GM21526 (cell line): ENCODE measurements around the gene CERS4.
A peak's percentile ranks its signal among the peaks of the same experiment; 100 is the strongest.
"Not testable (repeated sequence)": the region's sequence is repeated elsewhere in the genome, so short reads cannot be mapped to it uniquely, and the experiment has no call there.

ENCODE experiments used
- ATAC-seq: cut with Tn5 transposase; IDR thresholded peaks from one replicate; pipeline ENCODE4 v1.9.1; 2021; ENCODE audit warnings: moderate library complexity; ENCODE audit not compliant: unreplicated experiment, low FRiP score

The CERS4 gene

GRCh38 chr19:8209462-8210378 lies 550 bp downstream of the CERS4 start:
- ATAC-seq = peak; percentile 61

- no peak for ATAC-seq
These were observed 1.4 kb downstream of the CERS4 start for GRCh38 chr19:8210421-8211101.

- ATAC-seq = no peak
These were observed 3.0 kb downstream of the CERS4 start for GRCh38 chr19:8212212-8212611.

- ATAC-seq = no peak
These were observed 3.7 kb downstream of the CERS4 start for GRCh38 chr19:8212916-8213315.

- ATAC-seq = no peak
These were observed 4.9 kb downstream of the CERS4 start for GRCh38 chr19:8213827-8214672.

GRCh38 chr19:8214802-8215201 lies 5.6 kb downstream of the CERS4 start:
- no peak for ATAC-seq

- no peak for ATAC-seq
These were observed 6.6 kb downstream of the CERS4 start for GRCh38 chr19:8215783-8216182.

- ATAC-seq = no peak
These were observed 7.2 kb downstream of the CERS4 start for GRCh38 chr19:8216357-8216756.

- ATAC-seq = not testable (repeated sequence)
These were observed 9.0 kb downstream of the CERS4 start for GRCh38 chr19:8218127-8218526.

GRCh38 chr19:8220481-8220880 lies 11.3 kb downstream of the CERS4 start:
- ATAC-seq = no peak

GRCh38 chr19:8221161-8221560 lies 12.0 kb downstream of the CERS4 start:
- no peak for ATAC-seq

GRCh38 chr19:8223442-8223841 lies 14.3 kb downstream of the CERS4 start:
- not testable (repeated sequence) for ATAC-seq

GRCh38 chr19:8224394-8225145 lies 15.4 kb downstream of the CERS4 start:
- ATAC-seq = no peak

- no peak for ATAC-seq
These were observed 22.0 kb downstream of the CERS4 start for GRCh38 chr19:8231073-8231604.

- no peak for ATAC-seq
These were observed 24.2 kb downstream of the CERS4 start for GRCh38 chr19:8233370-8233769.

GRCh38 chr19:8237026-8237425 lies 27.9 kb downstream of the CERS4 start:
- no peak for ATAC-seq

- ATAC-seq = no peak
These were observed 29.1 kb downstream of the CERS4 start for GRCh38 chr19:8238251-8238650.

- ATAC-seq = no peak
These were observed 30.5 kb downstream of the CERS4 start for GRCh38 chr19:8239528-8240273.
